Endothelial cell (in vitro differentiated cells): ENCODE results near the gene NAPB. TPM values are rescaled to one million over a fixed set of nuclear protein-coding genes. Genes with fewer than 3 reads are reported as not detected.
A peak's percentile ranks its signal among the peaks of the same experiment; 100 is the strongest.
"Not testable (repeated sequence)": the region's sequence is repeated elsewhere in the genome, so short reads cannot be mapped to it uniquely, and the experiment has no call there.

Source experiments
- DNase-seq: peaks from one replicate; pipeline ENCODE4 v3.0.0; 2021; ENCODE audit warnings: low spot score
- H3K27ac Mint-ChIP-seq: one replicate; pipeline ENCODE4 v1.8.0; 2021; ENCODE audit warnings: mixed read lengths, inconsistent platforms; ENCODE audit not compliant: unreplicated experiment
- H3K27me3 Mint-ChIP-seq: one replicate; pipeline ENCODE4 v1.8.0; 2021; ENCODE audit warnings: mild to moderate bottlenecking, moderate library complexity, mixed read lengths, inconsistent platforms; ENCODE audit not compliant: unreplicated experiment
- H3K36me3 Mint-ChIP-seq: one replicate; pipeline ENCODE4 v1.8.0; 2021; ENCODE audit warnings: mild to moderate bottlenecking, low read depth, mixed read lengths, inconsistent platforms; ENCODE audit not compliant: unreplicated experiment
- H3K4me1 Mint-ChIP-seq: one replicate; pipeline ENCODE4 v1.8.0; 2021; ENCODE audit warnings: mild to moderate bottlenecking, mixed read lengths, inconsistent platforms; ENCODE audit not compliant: unreplicated experiment
- H3K4me3 Mint-ChIP-seq: one replicate; pipeline ENCODE4 v1.8.0; 2021; ENCODE audit warnings: mild to moderate bottlenecking, mixed read lengths, inconsistent platforms; ENCODE audit not compliant: unreplicated experiment
- H3K9me3 Mint-ChIP-seq: one replicate; pipeline ENCODE4 v1.8.0; 2021; ENCODE audit warnings: mixed read lengths, inconsistent platforms; ENCODE audit not compliant: unreplicated experiment
- long read RNA-seq: library from polyadenylated mRNA; unstranded; transcript quantifications from one replicate; pipeline ENCODE4 v2.0.0, GENCODE V29; 2020; ENCODE audit not compliant: unreplicated experiment
- total RNA-seq: library from RNA; stranded (reverse); fragmentation: NEBNext Ultra II Directional; extraction: Animal tissue kit (Norgen Biotek cat#: 25700); gene quantifications from one replicate; pipeline ENCODE4 v1.2.1, GENCODE V29; 2021; ENCODE audit not compliant: unreplicated experiment
- TF ChIP-seq, protein P1 (sequence below): fragments of 200-600 bp; sonication (generic); IDR thresholded peaks from one replicate; pipeline ENCODE4 v1.5.0; 2021; ENCODE audit warnings: antibody characterized with exemption; ENCODE audit not compliant: unreplicated experiment

Gene NAPB
- 9.6 TPM for total RNA-seq
- long read RNA-seq, partial matches to known transcripts, result 1 of 1 reads
- long read RNA-seq, other reads (novel, unspliced or antisense), result 0 of 1 reads

DNA sequence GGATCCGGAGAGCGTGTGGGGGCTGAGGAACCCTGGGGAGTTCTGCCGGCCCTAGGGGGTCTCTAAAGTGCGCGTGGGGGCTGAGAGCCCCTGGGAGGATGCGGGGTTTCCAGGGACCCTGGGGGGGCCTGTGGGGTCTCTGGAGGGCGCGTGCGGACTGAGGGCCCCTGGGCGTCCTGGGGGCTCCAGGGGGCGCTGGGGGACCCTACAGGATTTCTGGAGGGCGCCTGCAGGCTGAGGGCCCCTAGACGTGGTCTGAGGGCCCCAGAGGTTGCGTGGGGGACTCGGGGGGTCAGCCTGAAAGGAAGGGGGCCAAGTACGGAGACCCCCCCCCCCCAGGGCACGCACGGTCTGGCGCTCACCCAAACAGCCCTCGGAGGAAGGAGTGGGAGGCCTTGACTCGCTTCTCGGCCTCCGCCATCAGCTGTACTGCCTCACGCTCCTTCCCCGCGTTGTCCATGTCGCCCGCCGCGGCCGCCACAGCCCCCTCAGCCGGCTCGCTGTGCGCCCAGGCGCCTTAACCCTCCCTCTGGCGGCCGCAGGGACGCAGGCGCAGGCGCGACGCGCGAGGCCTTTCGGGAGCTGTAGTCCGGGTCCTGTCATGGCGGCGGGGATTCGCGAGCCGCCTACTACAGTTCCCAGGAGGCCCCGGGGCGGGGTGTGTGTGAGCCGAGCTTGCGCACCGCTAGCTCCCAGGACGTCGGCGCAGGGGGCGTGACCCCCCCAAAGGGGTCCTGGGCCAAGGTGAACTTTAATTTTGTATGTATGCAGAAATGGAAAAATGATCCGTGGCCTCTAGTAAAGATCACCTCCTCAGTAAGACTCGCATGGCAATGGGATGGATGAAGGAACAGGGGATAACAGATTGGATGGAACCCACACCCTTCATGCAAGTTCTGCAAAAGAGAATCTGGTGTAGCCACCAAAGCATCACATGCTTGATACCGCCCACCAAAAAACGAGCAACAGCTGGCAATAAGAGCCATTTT, at the start of gene NAPB:
Gene NAPB (minus strand): TSS at position 546 of the 989 bp plus-strand sequence. CDS start 86 bp downstream, at position 460.
- Mint-ChIP-seq H3K4me3 (peak within 1 kb of the TSS; percentile 90), H3K9me3 (no peaks in the 10 kb centered on the region)

DNA sequence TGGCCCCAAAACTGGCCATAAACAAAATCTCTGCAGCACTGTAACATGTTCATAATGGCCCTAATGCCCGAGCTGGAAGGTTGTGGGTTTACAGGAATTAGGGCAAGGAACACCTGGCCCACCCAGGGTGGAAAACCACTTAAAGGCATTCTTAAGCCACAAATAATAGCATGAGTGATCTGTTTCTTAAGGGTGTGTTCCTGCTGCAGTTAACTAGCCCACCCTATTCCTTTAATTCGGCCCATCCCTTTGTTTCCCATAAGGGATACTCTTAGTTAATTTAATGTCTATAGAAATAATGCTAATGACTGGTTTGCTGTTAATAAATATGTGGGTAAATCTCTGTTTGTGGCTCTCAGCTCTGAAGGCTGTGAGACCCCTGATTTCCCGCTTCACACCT, 45.7 kb upstream of the NAPB start:
- H3K36me3 Mint-ChIP-seq, DNase-seq, H3K9me3 Mint-ChIP-seq, H3K4me3 Mint-ChIP-seq, H3K27ac Mint-ChIP-seq, H3K4me1 Mint-ChIP-seq, H3K27me3 Mint-ChIP-seq: not testable (repeated sequence)

More for the DNA sequence above, at the start of gene NAPB:
- DNase-seq, result peak; percentile 95
- Mint-ChIP-seq H3K36me3 (peaks cover 5% of the 10 kb centered on the region), H3K4me1 (peaks cover 18% of the 10 kb centered on the region), H3K27ac (peak within 1 kb of the TSS; percentile 73), H3K27me3 (no peaks in the 10 kb centered on the region)
- TF ChIP-seq, protein P1, sequence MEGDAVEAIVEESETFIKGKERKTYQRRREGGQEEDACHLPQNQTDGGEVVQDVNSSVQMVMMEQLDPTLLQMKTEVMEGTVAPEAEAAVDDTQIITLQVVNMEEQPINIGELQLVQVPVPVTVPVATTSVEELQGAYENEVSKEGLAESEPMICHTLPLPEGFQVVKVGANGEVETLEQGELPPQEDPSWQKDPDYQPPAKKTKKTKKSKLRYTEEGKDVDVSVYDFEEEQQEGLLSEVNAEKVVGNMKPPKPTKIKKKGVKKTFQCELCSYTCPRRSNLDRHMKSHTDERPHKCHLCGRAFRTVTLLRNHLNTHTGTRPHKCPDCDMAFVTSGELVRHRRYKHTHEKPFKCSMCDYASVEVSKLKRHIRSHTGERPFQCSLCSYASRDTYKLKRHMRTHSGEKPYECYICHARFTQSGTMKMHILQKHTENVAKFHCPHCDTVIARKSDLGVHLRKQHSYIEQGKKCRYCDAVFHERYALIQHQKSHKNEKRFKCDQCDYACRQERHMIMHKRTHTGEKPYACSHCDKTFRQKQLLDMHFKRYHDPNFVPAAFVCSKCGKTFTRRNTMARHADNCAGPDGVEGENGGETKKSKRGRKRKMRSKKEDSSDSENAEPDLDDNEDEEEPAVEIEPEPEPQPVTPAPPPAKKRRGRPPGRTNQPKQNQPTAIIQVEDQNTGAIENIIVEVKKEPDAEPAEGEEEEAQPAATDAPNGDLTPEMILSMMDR, result peak; percentile 29

DNA sequence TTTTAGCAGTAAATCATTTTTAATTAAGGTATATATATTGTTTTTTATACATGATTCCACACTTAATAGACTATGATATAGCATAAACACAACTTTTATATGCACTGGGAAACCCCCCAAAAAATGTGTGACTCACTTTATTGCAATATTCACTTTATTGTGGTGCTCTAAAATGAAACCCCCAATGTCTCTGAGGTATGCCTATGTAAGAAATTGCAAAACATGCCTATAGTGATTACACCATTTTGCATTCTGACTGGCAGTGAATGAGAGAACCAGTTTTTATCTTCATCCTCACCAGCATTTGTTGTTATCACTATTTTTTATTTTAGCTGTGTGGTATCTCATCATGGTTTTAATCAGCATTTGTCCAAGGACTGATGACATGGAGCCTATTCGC, 39.9 kb upstream of the NAPB start:
- TF ChIP-seq, protein P1, result no peak
- DNase-seq, result no peak
- Mint-ChIP-seq H3K4me1 (no peaks in the 10 kb centered on the region), H3K9me3 (peaks cover 5% of the 10 kb centered on the region), H3K27me3 (peaks cover 3% of the 10 kb centered on the region), H3K4me3 (no peak overlapping the region), H3K27ac (no peak overlapping the region), H3K36me3 (no peaks in the 10 kb centered on the region)

DNA sequence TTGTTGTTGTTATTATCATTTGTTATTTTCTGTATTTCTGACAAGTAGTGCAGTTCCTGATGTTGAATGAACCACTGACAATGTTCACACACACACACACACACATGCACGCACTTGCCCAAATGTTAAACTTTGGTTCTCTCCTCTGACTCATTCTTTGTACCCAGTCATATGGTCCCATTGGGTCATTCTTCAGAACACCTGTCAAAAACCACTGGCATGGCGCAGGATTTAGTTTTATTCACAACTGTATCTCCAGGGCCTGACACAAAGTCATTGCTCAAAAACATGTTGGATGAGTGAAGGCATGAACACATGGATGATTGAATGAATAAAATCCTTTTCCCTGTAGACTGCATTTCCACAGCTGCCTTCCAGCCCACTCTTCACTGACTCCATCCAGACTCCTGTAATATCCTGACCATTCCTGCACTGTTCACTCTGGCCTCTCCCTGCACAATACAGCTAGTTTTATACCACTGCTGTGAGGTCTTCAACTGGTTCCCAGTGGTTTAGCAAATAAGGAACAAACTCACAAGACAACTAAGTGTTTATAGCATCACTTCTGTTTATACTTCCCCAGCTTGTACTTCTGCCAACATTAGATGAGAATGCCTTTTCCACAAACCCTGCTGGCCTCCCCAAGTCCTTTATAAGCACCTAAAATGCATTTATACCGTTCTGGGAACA, 38.3 kb upstream of the NAPB start:
- H3K9me3 Mint-ChIP-seq, result peaks cover 5% of the 10 kb centered on the region
- H3K36me3 Mint-ChIP-seq, result no peaks in the 10 kb centered on the region
- TF ChIP-seq, protein P1, result no peak
- no peaks in the 10 kb centered on the region for H3K27me3 Mint-ChIP-seq
- no peak overlapping the region for H3K27ac Mint-ChIP-seq
- no peaks in the 10 kb centered on the region for H3K4me1 Mint-ChIP-seq
- H3K4me3 Mint-ChIP-seq, result no peak overlapping the region
- no peak for DNase-seq

DNA sequence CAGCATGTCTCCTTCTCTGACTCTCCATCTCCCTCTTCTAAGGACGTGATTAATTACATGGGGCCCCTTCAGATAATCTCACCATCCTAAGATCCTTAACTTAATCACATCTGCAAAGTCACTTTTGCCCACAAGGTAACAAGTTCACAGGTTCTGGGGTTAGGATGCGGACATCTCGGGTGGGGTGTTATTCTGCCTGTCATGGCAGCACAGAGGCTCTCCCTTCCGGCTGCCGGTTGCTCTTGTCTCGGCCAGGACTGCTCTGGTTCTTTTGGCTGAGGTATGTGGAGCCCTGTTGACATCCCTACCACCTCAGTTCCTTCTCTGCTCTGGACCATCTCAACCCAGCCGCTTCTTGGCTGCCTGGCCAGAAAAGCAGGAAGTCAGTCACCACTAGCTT, 35.6 kb upstream of the NAPB start:
- H3K27ac Mint-ChIP-seq, result no peak overlapping the region
- H3K9me3 Mint-ChIP-seq, result no peaks in the 10 kb centered on the region
- no peaks in the 10 kb centered on the region for H3K27me3 Mint-ChIP-seq
- no peaks in the 10 kb centered on the region for H3K4me1 Mint-ChIP-seq
- TF ChIP-seq, protein P1, result no peak
- no peak for DNase-seq
- H3K36me3 Mint-ChIP-seq, result no peaks in the 10 kb centered on the region
- no peak overlapping the region for H3K4me3 Mint-ChIP-seq
